Measurements from ENCODE around the gene MAGI2. TPM values are rescaled to one million over a fixed set of nuclear protein-coding genes. Genes with fewer than 3 reads are reported as not detected.

Gene MAGI2
- total RNA-seq, 1 donor from 2014 or later: 0.38 TPM

- no peak overlapping the region for H3K4me3 Mint-ChIP-seq
- ChIA-PET POLR2A (no interaction called here), CTCF (no interaction called here)
- ATAC-seq (ENCODE audit: low read depth) (no peak), DNase-seq (no peak)
- no peaks in the 10 kb centered on the region for H3K27me3 Mint-ChIP-seq
- no peak overlapping the region for H3K27ac Mint-ChIP-seq
- H3K4me1 Mint-ChIP-seq: no peaks in the 10 kb centered on the region
- H3K36me3 Mint-ChIP-seq (ENCODE audit: low read depth): no peaks in the 10 kb centered on the region
- intact Hi-C loops (cut with micrococcal nuclease): no loop called here
- no peak for TF ChIP-seq CTCF (IDR thresholded peaks at IDR 0.05)
- H3K9me3 Mint-ChIP-seq: no peaks in the 10 kb centered on the region
Measured at GRCh38 chr7:78529392-78529791, 924.1 kb downstream of the MAGI2 start.

DNA sequence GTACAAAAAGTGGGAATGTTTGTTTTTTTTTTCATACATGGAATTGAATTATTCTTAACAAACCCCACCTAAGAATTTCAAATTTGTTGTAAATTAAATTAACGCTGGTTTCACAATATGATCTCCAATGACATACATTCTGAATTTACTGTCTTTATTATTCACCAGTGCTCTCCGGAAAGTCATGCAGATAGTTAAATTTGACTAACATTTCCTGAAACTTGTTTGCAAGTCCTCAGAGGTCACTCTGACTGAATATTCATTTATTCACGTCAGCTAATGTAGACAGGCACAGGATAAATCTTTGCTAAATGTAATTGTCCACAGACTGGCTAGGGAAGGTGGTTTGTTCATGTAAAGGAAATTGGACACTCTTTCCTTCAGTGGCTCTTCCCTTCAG, 924.5 kb downstream of the MAGI2 start:
- intact Hi-C loops (cut with micrococcal nuclease): no loop called here
- no peak for DNase-seq
- no peaks in the 10 kb centered on the region for H3K9me3 Mint-ChIP-seq
- no peak for TF ChIP-seq CTCF (IDR thresholded peaks at IDR 0.05)
- ChIA-PET POLR2A (no interaction called here), CTCF (no interaction called here)
- H3K27me3 Mint-ChIP-seq: no peaks in the 10 kb centered on the region
- no peaks in the 10 kb centered on the region for H3K36me3 Mint-ChIP-seq (ENCODE audit: low read depth)
- H3K4me1 Mint-ChIP-seq: no peaks in the 10 kb centered on the region
- no peak overlapping the region for H3K4me3 Mint-ChIP-seq
- H3K27ac Mint-ChIP-seq: no peak overlapping the region
- ATAC-seq (ENCODE audit: low read depth): no peak

DNA sequence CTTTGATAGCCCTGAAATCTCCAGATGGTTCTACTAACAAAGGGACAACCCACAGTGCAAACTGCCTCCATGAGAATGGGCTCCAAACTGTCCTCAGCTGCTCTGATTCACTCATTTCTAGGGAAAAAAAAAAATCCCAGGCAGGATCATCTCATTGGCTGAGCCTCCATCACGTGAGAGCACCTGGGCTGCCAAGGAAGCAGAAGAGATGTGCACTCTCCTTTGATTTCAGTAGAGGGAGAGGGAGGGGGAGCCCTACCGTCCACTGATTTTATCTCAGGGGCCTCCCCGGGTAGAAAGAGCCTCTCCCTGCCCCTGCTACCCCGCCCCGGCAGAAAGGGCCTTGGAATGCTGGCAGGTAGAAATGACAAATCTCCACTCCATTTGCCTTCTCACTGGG, 929.5 kb downstream of the MAGI2 start:
- no peak for ATAC-seq (ENCODE audit: low read depth)
- intact Hi-C loops (cut with micrococcal nuclease): no loop called here
- Mint-ChIP-seq H3K4me1 (no peaks in the 10 kb centered on the region), H3K36me3 (ENCODE audit: low read depth) (no peaks in the 10 kb centered on the region), H3K27ac (no peak overlapping the region), H3K27me3 (no peaks in the 10 kb centered on the region), H3K4me3 (no peak overlapping the region), H3K9me3 (no peaks in the 10 kb centered on the region)
- no peak for DNase-seq
- ChIA-PET CTCF (no interaction called here), POLR2A (no interaction called here)
- TF ChIP-seq CTCF (IDR thresholded peaks at IDR 0.05): no peak

DNA sequence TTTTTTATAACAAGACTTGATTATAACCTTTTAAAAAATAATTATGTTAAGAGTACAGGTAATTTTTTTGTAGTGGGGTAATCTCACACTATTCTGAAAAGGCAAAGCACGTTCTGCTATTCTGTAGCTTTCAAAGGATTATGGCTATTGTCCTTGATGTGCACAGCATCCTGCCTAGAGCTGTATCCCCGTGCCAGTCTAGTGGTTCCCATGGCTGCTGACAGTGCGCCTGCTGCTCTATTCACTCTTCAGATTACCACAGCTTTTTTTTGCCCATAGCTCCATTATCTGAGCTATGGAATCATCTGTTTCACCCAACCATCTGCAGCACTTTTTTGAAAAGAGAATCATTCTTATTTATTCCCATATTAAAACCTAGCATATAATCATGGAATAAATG, 931.5 kb downstream of the MAGI2 start:
- intact Hi-C loops (cut with micrococcal nuclease): no loop called here
- no peak for TF ChIP-seq CTCF (IDR thresholded peaks at IDR 0.05)
- Mint-ChIP-seq H3K27ac (no peak overlapping the region), H3K9me3 (no peaks in the 10 kb centered on the region), H3K36me3 (ENCODE audit: low read depth) (no peaks in the 10 kb centered on the region), H3K4me3 (no peak overlapping the region), H3K4me1 (no peaks in the 10 kb centered on the region), H3K27me3 (no peaks in the 10 kb centered on the region)
- ChIA-PET CTCF (no interaction called here), POLR2A (no interaction called here)
- no peak for DNase-seq
- no peak for ATAC-seq (ENCODE audit: low read depth)

- H3K4me1 Mint-ChIP-seq: no peaks in the 10 kb centered on the region
Measured at GRCh38 chr7:78516450-78516849, 937.0 kb downstream of the MAGI2 start.

More at GRCh38 chr7:78516450-78516849, 937.0 kb downstream of the MAGI2 start:
- no peak for TF ChIP-seq CTCF (IDR thresholded peaks at IDR 0.05)
- no peak for ATAC-seq (ENCODE audit: low read depth)
- no peak overlapping the region for H3K4me3 Mint-ChIP-seq
- no peak overlapping the region for H3K27ac Mint-ChIP-seq
- H3K27me3 Mint-ChIP-seq: no peaks in the 10 kb centered on the region
- ChIA-PET POLR2A (no interaction called here), CTCF (no interaction called here)
- H3K36me3 Mint-ChIP-seq (ENCODE audit: low read depth): no peaks in the 10 kb centered on the region
- intact Hi-C loops (cut with micrococcal nuclease): no loop called here
- no peaks in the 10 kb centered on the region for H3K9me3 Mint-ChIP-seq
- DNase-seq: no peak

Measured in activated B cell treated with CpG ODN at 0.5 μM for 24 hours (primary cell).